ENCODE data around the gene CKLF. TPM values are rescaled to one million over a fixed set of nuclear protein-coding genes. Genes with fewer than 3 reads are reported as not detected.
"Not testable (repeated sequence)": the region's sequence is repeated elsewhere in the genome, so short reads cannot be mapped to it uniquely, and the experiment has no call there.

The CKLF gene
- total RNA-seq, 1 experiment from 2014 or later = 293 TPM

DNA sequence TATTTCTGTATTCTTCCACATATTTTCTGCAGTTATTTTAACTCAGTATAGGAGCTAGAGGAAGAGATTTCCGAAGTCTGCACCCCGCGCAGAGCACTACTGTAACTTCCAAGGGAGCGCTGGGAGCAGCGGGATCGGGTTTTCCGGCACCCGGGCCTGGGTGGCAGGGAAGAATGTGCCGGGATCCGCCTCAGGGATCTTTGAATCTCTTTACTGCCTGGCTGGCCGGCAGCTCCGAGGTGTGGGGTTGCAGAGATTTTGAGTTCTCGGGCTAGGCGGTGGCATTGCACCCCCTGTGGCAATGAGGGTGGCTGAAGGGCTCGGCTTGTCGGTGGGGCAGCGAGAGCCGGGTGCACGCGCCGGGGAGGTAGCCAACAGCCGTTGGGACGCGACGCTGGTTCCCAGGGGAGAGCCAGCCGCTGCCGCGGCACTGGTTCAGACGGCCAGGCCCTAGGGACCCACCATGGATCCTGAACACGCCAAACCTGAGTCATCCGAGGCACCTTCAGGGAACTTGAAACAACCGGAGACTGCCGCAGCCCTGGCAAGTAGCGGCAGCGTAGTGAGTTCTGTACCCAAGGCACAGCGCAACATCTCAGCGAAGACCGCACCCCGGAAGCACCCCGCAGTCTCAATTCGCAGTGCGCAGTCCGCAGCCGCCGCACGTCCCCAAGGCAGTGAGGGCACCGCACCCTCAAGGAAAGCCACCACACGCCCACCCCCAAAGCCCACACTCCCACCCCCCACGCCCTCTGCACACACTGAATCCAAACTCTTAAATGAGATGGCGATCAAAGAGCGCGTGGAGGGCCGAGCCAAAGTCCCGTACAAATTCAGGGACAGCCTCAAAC, 13.9 kb downstream of the CKLF start, which contains the start of gene CMTM1:
TSS of gene CMTM1 (plus strand) at position 389 of the 851 bp plus-strand sequence. CDS start at position 464, 75 bp downstream.
- TF ChIP-seq, protein P1, sequence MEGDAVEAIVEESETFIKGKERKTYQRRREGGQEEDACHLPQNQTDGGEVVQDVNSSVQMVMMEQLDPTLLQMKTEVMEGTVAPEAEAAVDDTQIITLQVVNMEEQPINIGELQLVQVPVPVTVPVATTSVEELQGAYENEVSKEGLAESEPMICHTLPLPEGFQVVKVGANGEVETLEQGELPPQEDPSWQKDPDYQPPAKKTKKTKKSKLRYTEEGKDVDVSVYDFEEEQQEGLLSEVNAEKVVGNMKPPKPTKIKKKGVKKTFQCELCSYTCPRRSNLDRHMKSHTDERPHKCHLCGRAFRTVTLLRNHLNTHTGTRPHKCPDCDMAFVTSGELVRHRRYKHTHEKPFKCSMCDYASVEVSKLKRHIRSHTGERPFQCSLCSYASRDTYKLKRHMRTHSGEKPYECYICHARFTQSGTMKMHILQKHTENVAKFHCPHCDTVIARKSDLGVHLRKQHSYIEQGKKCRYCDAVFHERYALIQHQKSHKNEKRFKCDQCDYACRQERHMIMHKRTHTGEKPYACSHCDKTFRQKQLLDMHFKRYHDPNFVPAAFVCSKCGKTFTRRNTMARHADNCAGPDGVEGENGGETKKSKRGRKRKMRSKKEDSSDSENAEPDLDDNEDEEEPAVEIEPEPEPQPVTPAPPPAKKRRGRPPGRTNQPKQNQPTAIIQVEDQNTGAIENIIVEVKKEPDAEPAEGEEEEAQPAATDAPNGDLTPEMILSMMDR (IDR thresholded peaks at IDR 0.05; ENCODE audit: unreplicated experiment) = no peak
- CTCF ChIA-PET = no interaction called here
- H3K4me1 Mint-ChIP-seq (ENCODE audit: low read depth, unreplicated experiment) = peaks cover 29% of the 10 kb centered on the region
- no TSS peak for BruUV-seq (replicated peaks)
- intact Hi-C loops (cut with micrococcal nuclease; ENCODE audit: unreplicated experiment) = no loop called here
- peak within 1 kb of the TSS; percentile 90 for H3K27ac Mint-ChIP-seq (ENCODE audit: unreplicated experiment)
- H3K27me3 Mint-ChIP-seq (ENCODE audit: unreplicated experiment) = no peaks in the 10 kb centered on the region
- no peak for DNase-seq
- no peak within 1 kb of the TSS for H3K4me3 Mint-ChIP-seq (ENCODE audit: low read depth, unreplicated experiment)
- H3K36me3 Mint-ChIP-seq (ENCODE audit: insufficient read depth, unreplicated experiment) = peaks cover 79% of the 10 kb centered on the region
- H3K9me3 Mint-ChIP-seq (ENCODE audit: low read depth, unreplicated experiment) = no peaks in the 10 kb centered on the region

DNA sequence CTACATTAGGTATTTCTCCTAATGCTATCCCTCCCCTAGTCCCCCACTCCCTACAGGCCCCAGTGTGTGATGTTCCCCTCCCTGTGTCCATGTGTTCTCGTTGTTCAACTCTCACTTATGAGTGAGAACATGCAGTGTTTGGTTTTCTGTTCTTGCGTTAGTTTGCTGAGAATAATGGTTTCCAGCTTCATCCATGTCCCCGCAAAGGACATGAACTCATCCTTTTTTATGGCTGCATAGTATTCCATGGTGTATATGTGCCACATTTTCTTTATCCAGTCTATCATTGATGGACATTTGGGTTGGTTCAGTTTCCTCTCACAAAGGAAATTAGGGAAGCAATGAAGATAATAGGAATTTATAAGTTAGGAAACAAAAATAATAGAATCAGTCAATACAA, 14.9 kb downstream of the CKLF start:
- Mint-ChIP-seq H3K27ac (ENCODE audit: unreplicated experiment) (peak overlapping the region; percentile 90), H3K36me3 (ENCODE audit: insufficient read depth, unreplicated experiment) (peaks cover 83% of the 10 kb centered on the region), H3K4me1 (ENCODE audit: low read depth, unreplicated experiment) (peaks cover 21% of the 10 kb centered on the region)
- H3K9me3 Mint-ChIP-seq (ENCODE audit: low read depth, unreplicated experiment); CTCF ChIA-PET; intact Hi-C loops (cut with micrococcal nuclease; ENCODE audit: unreplicated experiment); H3K27me3 Mint-ChIP-seq (ENCODE audit: unreplicated experiment); DNase-seq; H3K4me3 Mint-ChIP-seq (ENCODE audit: low read depth, unreplicated experiment); BruUV-seq (replicated peaks): not testable (repeated sequence)

DNA sequence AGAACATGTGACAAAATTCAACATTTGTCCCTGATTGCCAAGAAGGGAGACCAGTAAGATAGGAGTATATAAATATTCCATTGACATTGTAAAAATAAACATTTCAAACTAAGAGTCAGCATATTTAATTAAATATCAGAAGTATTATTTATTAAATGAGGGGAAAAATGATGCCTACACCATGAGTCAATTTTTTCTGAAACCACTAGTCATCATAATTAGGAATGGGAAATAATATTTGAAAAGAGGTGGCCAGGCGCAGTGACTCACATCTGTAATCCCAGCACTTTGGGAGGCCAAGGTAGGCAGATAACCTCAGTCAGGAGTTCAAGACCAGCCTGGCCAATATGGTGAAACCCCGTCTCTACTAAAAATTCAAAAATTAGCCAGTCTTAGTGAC, 16.0 kb downstream of the CKLF start:
- Mint-ChIP-seq H3K9me3 (ENCODE audit: low read depth, unreplicated experiment) (no peaks in the 10 kb centered on the region), H3K27ac (ENCODE audit: unreplicated experiment) (peak overlapping the region; percentile 90), H3K4me3 (ENCODE audit: low read depth, unreplicated experiment) (no peak overlapping the region), H3K36me3 (ENCODE audit: insufficient read depth, unreplicated experiment) (peaks cover 79% of the 10 kb centered on the region), H3K27me3 (ENCODE audit: unreplicated experiment) (no peaks in the 10 kb centered on the region), H3K4me1 (ENCODE audit: low read depth, unreplicated experiment) (peaks cover 21% of the 10 kb centered on the region)
- no peak for DNase-seq
- intact Hi-C loops (cut with micrococcal nuclease; ENCODE audit: unreplicated experiment) = no loop called here
- CTCF ChIA-PET = no interaction called here
- TF ChIP-seq, protein P1 (IDR thresholded peaks at IDR 0.05; ENCODE audit: unreplicated experiment) = no peak
- BruUV-seq (replicated peaks) = no TSS peak

DNA sequence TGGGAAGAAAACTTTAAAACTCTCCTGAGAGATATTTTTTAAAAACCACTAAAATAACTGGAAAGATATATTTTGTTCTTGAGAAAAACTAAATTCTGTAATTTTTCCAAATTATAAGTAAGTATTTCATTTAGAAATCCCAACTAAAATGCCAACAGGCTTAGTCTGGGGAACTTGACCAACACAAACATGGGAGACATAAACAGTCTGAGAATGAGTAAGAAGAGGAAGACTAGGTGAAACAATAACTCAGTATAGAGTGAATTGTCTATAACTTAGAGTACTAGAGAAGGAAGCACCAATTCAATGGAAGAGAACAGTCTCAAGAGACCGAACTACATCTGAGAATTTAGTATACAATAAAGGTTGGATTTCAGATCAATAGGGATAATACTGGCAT, 16.8 kb downstream of the CKLF start:
- intact Hi-C loops (cut with micrococcal nuclease; ENCODE audit: unreplicated experiment) = no loop called here
- Mint-ChIP-seq H3K9me3 (ENCODE audit: low read depth, unreplicated experiment) (no peaks in the 10 kb centered on the region), H3K4me3 (ENCODE audit: low read depth, unreplicated experiment) (peak overlapping the region; percentile 15), H3K4me1 (ENCODE audit: low read depth, unreplicated experiment) (peaks cover 21% of the 10 kb centered on the region), H3K27me3 (ENCODE audit: unreplicated experiment) (no peaks in the 10 kb centered on the region), H3K27ac (ENCODE audit: unreplicated experiment) (peak overlapping the region; percentile 90), H3K36me3 (ENCODE audit: insufficient read depth, unreplicated experiment) (peaks cover 71% of the 10 kb centered on the region)
- no peak for DNase-seq
- TF ChIP-seq, protein P1 (IDR thresholded peaks at IDR 0.05; ENCODE audit: unreplicated experiment) = no peak
- CTCF ChIA-PET = interaction anchor here (1.0 to 2.2 kb wide), 3 partner anchors 11 to 47 kb away, joined by 4 to 6 read pairs (median 5); no protein-coding TSS in a partner anchor
- BruUV-seq (replicated peaks) = TSS peak; percentile 6

Measured in Calu3 (cell line).